WERI-Rb-1 (cell line): ENCODE data around the gene DNMT1.

Source experiments
- DNase-seq: peaks from one replicate; pipeline ENCODE4 v3.0.0-alpha.2; 2020
- H3K27ac ChIP-seq: fragments of 250-450 bp; sonication (Bioruptor Pico); 2 replicates; pipeline ENCODE4 v1.5.1; 2020; ENCODE audit warnings: mild to moderate bottlenecking, moderate library complexity
- H3K27me3 ChIP-seq: fragments of 250-450 bp; sonication (Bioruptor Pico); 2 replicates; pipeline ENCODE4 v1.5.1; 2021; ENCODE audit warnings: mild to moderate bottlenecking, low read depth, moderate library complexity; ENCODE audit not compliant: insufficient read depth, severe bottlenecking
- H3K36me3 ChIP-seq: fragments of 250-450 bp; sonication (Bioruptor Pico); 2 replicates; pipeline ENCODE4 v1.5.1; 2020; ENCODE audit warnings: mild to moderate bottlenecking, moderate library complexity
- H3K4me3 ChIP-seq: 2 replicates; pipeline ENCODE4 v1.5.1; 2011; ENCODE audit warnings: low read depth, mild to moderate bottlenecking, control low read depth, low read length
- H3K9me3 ChIP-seq: fragments of 250-450 bp; sonication (Bioruptor Pico); 2 replicates; pipeline ENCODE4 v1.5.1; 2021; ENCODE audit warnings: mild to moderate bottlenecking, moderate library complexity; ENCODE audit not compliant: severe bottlenecking
- TF ChIP-seq, protein P1 (sequence below): IDR thresholded peaks from 2 replicates; pipeline ENCODE4 v1.5.1; 2011; ENCODE audit warnings: low read depth, mild to moderate bottlenecking, control low read depth, inconsistent platforms, low read length

DNMT1 gene

DNA sequence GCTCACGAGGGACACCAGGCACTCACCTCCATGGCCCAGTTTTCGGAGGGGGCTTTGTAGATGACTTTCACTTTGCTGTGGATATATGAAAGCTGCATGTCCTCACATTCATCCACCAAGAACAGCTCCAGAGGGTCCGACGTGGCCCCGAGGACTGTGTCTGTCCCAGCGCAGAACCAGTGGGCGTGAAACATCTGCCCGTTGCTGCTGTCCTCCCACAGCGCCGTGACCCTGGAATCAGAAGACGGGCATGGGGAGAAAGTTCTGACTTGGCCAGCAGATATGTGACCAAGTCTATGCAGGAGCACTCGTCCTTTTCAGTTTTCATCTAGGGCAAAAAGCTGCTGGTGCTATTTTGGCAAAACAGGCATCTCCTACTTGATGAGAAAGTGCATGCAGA is 45.3 kb downstream of the DNMT1 start:
- TF ChIP-seq, protein P1, sequence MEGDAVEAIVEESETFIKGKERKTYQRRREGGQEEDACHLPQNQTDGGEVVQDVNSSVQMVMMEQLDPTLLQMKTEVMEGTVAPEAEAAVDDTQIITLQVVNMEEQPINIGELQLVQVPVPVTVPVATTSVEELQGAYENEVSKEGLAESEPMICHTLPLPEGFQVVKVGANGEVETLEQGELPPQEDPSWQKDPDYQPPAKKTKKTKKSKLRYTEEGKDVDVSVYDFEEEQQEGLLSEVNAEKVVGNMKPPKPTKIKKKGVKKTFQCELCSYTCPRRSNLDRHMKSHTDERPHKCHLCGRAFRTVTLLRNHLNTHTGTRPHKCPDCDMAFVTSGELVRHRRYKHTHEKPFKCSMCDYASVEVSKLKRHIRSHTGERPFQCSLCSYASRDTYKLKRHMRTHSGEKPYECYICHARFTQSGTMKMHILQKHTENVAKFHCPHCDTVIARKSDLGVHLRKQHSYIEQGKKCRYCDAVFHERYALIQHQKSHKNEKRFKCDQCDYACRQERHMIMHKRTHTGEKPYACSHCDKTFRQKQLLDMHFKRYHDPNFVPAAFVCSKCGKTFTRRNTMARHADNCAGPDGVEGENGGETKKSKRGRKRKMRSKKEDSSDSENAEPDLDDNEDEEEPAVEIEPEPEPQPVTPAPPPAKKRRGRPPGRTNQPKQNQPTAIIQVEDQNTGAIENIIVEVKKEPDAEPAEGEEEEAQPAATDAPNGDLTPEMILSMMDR: no peak
- peaks cover 88% of the 10 kb centered on the region for H3K36me3 ChIP-seq
- no peak for DNase-seq
- no peak overlapping the region for H3K27ac ChIP-seq
- H3K9me3 ChIP-seq: no peaks in the 10 kb centered on the region
- no peaks in the 10 kb centered on the region for H3K27me3 ChIP-seq
- H3K4me3 ChIP-seq: no peak overlapping the region

DNA sequence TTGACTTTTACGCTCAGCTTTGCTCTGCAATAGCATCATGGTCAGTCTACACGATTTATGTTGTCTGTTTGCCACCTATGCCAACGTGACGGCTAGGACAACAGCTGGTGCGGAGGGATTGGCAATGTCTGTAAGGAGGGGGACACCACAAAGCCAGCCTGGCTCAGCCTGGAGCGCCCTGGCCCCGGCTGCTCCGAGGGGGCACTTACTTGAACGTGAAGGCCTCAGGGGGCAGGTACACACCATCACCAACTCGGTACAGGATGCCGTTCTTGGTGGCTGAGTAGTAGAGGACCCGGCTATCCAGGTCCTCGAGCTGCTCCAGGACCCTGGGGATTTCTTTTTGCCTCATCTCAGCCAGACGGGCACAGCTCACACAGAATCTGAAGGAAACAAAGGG is 48.6 kb downstream of the DNMT1 start:
- no peaks in the 10 kb centered on the region for H3K27me3 ChIP-seq
- H3K27ac ChIP-seq: no peak overlapping the region
- H3K4me3 ChIP-seq: no peak overlapping the region
- H3K9me3 ChIP-seq: no peaks in the 10 kb centered on the region
- TF ChIP-seq, protein P1: no peak
- no peak for DNase-seq
- peaks cover 90% of the 10 kb centered on the region for H3K36me3 ChIP-seq

DNA sequence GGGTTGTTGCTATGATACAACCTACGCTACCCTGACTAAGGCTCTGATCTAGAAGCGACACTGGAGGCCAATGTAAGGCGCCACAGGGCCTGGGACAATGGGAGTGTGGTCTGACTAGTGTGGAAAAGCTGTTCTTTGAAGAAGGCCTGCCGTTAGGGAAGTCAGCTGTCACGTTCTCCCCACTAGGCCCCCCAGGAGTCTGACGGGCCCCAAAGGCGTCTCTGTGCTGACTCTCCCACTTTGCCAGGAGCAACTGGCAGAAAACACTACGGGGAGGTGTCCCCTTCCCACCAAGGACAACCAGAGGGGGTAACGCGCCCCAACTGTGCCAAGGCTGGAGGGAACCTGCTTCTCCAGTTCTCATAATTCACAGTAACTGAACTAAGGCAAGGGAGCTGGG is 49.7 kb downstream of the DNMT1 start:
- TF ChIP-seq, protein P1: no peak
- Histone ChIP-seq H3K4me3 (no peak overlapping the region), H3K36me3 (peaks cover 90% of the 10 kb centered on the region), H3K9me3 (no peaks in the 10 kb centered on the region), H3K27ac (no peak overlapping the region), H3K27me3 (no peaks in the 10 kb centered on the region)
- DNase-seq: no peak

DNA sequence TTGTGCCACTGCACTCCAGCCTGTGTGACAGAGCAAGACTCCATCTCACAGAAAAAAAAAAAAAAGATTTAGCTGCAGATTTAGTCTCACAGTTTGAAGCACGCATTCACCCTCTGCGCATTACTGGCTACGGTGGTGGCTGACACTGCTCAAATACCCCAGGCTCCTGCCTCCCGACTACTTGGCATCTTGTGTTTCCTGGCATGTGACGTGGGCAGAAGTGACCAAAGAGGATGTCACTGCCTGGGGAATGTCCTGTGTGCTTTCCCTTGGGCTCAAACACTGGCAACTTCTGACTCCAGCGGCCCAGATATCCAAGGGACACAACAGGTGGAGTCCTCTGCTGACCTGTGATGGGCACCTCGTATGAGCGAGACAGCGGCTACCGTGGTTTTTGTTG is 50.4 kb downstream of the DNMT1 start:
- no peaks in the 10 kb centered on the region for H3K9me3 ChIP-seq
- H3K36me3 ChIP-seq: peaks cover 90% of the 10 kb centered on the region
- H3K27ac ChIP-seq: no peak overlapping the region
- DNase-seq: no peak
- TF ChIP-seq, protein P1: no peak
- H3K4me3 ChIP-seq: no peak overlapping the region
- H3K27me3 ChIP-seq: no peaks in the 10 kb centered on the region

DNA sequence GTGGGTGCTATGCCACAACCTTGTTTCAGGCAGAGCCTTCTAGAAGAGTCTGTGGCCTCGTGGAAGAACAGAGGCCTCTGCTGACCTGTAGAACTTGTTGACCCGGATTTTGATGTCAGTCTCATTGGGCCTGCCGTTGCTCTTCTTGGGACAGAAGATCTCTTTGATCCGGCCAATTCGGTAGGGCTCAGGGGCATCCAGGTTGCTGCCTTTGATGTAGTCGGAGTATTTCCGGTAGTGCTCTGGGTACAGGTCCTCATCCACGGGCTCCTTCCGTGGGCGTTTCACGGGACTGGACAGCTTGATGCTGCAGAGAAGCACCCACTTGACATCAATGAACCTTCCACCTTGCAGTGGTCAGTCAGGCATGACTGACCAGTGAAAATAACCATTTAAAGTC is 51.1 kb downstream of the DNMT1 start:
- Histone ChIP-seq H3K27me3 (no peaks in the 10 kb centered on the region), H3K4me3 (no peak overlapping the region), H3K36me3 (peaks cover 93% of the 10 kb centered on the region), H3K27ac (no peak overlapping the region), H3K9me3 (no peaks in the 10 kb centered on the region)
- no peak for DNase-seq
- TF ChIP-seq, protein P1: no peak

DNA sequence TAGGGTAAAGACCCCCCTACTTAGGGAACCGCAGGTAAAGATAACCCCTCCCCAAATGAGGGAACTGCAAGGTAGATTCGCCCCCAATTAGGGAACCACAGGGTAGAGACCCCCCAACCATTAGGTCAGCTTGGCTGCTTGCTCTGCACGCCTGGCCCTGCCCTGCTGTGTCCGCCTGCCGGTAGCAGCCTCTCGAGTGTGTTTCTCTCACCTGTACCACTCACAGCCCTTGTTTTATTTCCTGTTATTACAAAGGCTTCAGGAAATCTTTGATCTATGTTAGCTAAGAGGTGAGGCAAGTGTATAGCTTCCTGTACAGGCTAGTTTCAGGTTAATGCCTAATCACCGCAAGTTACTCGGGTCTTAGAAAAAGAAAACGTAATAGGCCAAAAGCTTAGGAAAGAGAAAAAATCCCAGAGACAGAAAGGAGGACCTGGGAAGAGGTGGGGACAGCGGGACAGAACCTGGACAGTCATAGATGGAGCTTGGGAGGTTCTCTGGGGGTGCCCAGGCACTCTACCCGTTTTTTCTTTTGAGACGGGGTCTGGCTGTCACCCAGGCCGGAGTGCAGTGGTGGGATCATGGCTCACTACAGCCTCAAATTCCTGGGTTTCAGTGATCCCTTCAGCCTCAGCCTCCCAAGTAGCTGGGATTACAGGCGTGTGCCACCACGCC is 51.9 kb downstream of the DNMT1 start:
- no peak for DNase-seq
- H3K27me3 ChIP-seq: no peaks in the 10 kb centered on the region
- peaks cover 99% of the 10 kb centered on the region for H3K36me3 ChIP-seq
- H3K27ac ChIP-seq: no peak overlapping the region
- TF ChIP-seq, protein P1: no peak
- no peaks in the 10 kb centered on the region for H3K9me3 ChIP-seq
- H3K4me3 ChIP-seq: no peak overlapping the region
